ENCODE measurements around the gene KSR1. TPM values are rescaled to one million over a fixed set of nuclear protein-coding genes. Genes with fewer than 3 reads are reported as not detected.

The KSR1 gene
- total and polyA plus RNA-seq, 10 of the 15 experiments (the other 5 are each of a cell fraction or from before 2014, with no cell fraction given), result 0.97 to 66.6 (median 22.9) TPM

DNA sequence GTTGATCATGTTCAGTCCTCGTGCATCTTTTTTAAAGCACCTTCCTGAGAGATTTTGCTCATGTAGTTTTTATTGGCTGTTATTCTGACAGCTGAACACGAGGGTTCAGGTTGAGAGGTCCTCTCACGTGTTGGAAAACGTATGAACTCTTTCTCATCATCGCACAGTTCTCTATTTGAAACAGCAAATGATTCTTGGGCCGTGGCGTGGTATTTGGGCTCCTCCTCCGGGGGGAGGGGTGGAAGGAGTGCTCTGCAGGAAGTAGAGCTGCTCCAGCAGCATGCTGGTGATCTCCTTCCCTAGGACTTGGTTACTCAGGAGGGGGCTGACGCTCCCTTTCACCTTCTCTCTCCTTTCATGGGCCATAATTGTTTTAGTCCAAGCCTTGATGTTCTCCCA is 70.4 kb downstream of the KSR1 start (continued):
- TF ChIP-seq SP1 (IDR thresholded peaks at IDR 0.05; ENCODE audit: low read depth, low read length) (no peak), CBX3 (IDR thresholded peaks at IDR 0.05; ENCODE audit: borderline replicate concordance, low read depth) (no peak), SMC3 (IDR thresholded peaks at IDR 0.05; ENCODE audit: borderline replicate concordance, low read length) (no peak), ZNF24 (IDR thresholded peaks at IDR 0.05) (no peak), SREBF1 (IDR thresholded peaks at IDR 0.05; ENCODE audit: low read length) (no peak), TCF7 (IDR thresholded peaks at IDR 0.05; ENCODE audit: borderline replicate concordance) (no peak), NR2C2 (IDR thresholded peaks at IDR 0.05; ENCODE audit: borderline replicate concordance, control insufficient read depth, insufficient read length, low read depth) (no peak), RUNX3 (IDR thresholded peaks at IDR 0.05; ENCODE audit: low read length) (peak; percentile 16; the same call in 1 of the 2 replicates), ATF7 (IDR thresholded peaks at IDR 0.05; ENCODE audit: low read depth) (0 out of 2 replicates have a peak, but pooled peaks have one; percentile 11), BHLHE40 (IDR thresholded peaks at IDR 0.05; ENCODE audit: borderline replicate concordance in 1 of 2, low read depth in 2 of 2, low read length in 1 of 2) (peak; percentile 91), RAD21 (IDR thresholded peaks at IDR 0.05; ENCODE audit: insufficient read depth, low read depth, low read length) (no peak), HCFC1 (IDR thresholded peaks at IDR 0.05; ENCODE audit: low read length) (no peak), SPI1 (IDR thresholded peaks at IDR 0.05; ENCODE audit: borderline replicate concordance, insufficient read depth, low read depth, low read length) (no peak), STAT1 (conservative IDR thresholded peaks at IDR 0.05) (no peak), LARP7 (IDR thresholded peaks at IDR 0.05) (no peak), CBFB (IDR thresholded peaks at IDR 0.05; ENCODE audit: low read depth) (no peak), RB1 (IDR thresholded peaks at IDR 0.05; ENCODE audit: borderline replicate concordance) (no peak)
- TF ChIP-seq, protein P1, sequence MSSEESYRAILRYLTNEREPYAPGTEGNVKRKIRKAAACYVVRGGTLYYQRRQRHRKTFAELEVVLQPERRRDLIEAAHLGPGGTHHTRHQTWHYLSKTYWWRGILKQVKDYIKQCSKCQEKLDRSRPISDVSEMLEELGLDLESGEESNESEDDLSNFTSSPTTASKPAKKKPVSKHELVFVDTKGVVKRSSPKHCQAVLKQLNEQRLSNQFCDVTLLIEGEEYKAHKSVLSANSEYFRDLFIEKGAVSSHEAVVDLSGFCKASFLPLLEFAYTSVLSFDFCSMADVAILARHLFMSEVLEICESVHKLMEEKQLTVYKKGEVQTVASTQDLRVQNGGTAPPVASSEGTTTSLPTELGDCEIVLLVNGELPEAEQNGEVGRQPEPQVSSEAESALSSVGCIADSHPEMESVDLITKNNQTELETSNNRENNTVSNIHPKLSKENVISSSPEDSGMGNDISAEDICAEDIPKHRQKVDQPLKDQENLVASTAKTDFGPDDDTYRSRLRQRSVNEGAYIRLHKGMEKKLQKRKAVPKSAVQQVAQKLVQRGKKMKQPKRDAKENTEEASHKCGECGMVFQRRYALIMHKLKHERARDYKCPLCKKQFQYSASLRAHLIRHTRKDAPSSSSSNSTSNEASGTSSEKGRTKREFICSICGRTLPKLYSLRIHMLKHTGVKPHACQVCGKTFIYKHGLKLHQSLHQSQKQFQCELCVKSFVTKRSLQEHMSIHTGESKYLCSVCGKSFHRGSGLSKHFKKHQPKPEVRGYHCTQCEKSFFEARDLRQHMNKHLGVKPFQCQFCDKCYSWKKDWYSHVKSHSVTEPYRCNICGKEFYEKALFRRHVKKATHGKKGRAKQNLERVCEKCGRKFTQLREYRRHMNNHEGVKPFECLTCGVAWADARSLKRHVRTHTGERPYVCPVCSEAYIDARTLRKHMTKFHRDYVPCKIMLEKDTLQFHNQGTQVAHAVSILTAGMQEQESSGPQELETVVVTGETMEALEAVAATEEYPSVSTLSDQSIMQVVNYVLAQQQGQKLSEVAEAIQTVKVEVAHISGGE (CRISPR knock-in tag; IDR thresholded peaks at IDR 0.05), result no peak
- TF ChIP-seq, protein P2, sequence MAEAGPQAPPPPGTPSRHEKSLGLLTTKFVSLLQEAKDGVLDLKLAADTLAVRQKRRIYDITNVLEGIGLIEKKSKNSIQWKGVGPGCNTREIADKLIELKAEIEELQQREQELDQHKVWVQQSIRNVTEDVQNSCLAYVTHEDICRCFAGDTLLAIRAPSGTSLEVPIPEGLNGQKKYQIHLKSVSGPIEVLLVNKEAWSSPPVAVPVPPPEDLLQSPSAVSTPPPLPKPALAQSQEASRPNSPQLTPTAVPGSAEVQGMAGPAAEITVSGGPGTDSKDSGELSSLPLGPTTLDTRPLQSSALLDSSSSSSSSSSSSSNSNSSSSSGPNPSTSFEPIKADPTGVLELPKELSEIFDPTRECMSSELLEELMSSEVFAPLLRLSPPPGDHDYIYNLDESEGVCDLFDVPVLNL (IDR thresholded peaks at IDR 0.05; ENCODE audit: low read depth, low read length), result no peak
- TF ChIP-seq, protein P3, sequence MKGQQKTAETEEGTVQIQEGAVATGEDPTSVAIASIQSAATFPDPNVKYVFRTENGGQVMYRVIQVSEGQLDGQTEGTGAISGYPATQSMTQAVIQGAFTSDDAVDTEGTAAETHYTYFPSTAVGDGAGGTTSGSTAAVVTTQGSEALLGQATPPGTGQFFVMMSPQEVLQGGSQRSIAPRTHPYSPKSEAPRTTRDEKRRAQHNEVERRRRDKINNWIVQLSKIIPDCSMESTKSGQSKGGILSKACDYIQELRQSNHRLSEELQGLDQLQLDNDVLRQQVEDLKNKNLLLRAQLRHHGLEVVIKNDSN (IDR thresholded peaks at IDR 0.05; ENCODE audit: borderline replicate concordance, extremely low read length, insufficient read depth, low read depth, low read length), result no peak
- TF ChIP-seq, protein P4, sequence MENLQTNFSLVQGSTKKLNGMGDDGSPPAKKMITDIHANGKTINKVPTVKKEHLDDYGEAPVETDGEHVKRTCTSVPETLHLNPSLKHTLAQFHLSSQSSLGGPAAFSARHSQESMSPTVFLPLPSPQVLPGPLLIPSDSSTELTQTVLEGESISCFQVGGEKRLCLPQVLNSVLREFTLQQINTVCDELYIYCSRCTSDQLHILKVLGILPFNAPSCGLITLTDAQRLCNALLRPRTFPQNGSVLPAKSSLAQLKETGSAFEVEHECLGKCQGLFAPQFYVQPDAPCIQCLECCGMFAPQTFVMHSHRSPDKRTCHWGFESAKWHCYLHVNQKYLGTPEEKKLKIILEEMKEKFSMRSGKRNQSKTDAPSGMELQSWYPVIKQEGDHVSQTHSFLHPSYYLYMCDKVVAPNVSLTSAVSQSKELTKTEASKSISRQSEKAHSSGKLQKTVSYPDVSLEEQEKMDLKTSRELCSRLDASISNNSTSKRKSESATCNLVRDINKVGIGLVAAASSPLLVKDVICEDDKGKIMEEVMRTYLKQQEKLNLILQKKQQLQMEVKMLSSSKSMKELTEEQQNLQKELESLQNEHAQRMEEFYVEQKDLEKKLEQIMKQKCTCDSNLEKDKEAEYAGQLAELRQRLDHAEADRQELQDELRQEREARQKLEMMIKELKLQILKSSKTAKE (IDR thresholded peaks at IDR 0.05; ENCODE audit: low read depth, poor library complexity, severe bottlenecking), result no peak
- TF ChIP-seq, protein P5, sequence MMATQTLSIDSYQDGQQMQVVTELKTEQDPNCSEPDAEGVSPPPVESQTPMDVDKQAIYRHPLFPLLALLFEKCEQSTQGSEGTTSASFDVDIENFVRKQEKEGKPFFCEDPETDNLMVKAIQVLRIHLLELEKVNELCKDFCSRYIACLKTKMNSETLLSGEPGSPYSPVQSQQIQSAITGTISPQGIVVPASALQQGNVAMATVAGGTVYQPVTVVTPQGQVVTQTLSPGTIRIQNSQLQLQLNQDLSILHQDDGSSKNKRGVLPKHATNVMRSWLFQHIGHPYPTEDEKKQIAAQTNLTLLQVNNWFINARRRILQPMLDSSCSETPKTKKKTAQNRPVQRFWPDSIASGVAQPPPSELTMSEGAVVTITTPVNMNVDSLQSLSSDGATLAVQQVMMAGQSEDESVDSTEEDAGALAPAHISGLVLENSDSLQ (IDR thresholded peaks at IDR 0.05), result no peak

Data from GM12878 (cell line).